Right forelimb (tissue), 1 donor: ENCODE results near the gene SPATS1.

ENCODE experiments used
- DNase-seq: peaks from one replicate; pipeline ENCODE4 v3.0.0-alpha.2; 2018

The SPATS1 gene

GRCh38 chr6:44342489-44342888, at the start of gene SPATS1:
Gene SPATS1 (plus strand): TSS chr6:44342650. CDS start chr6:44343096, 446 bp downstream.
- DNase-seq, result peak; percentile 51

- DNase-seq, result no peak
These were observed 49.6 kb upstream of the SPATS1 start for GRCh38 chr6:44292661-44293365.

GRCh38 chr6:44294832-44295791, 47.3 kb upstream of the SPATS1 start:
- no peak for DNase-seq

- peak; percentile 61 for DNase-seq
These were observed 45.1 kb upstream of the SPATS1 start for GRCh38 chr6:44297063-44298038.

- DNase-seq, result no peak
These were observed 44.2 kb upstream of the SPATS1 start for GRCh38 chr6:44298055-44298803.

GRCh38 chr6:44298864-44299263, 43.6 kb upstream of the SPATS1 start:
- DNase-seq, result no peak

GRCh38 chr6:44300292-44300823, 42.1 kb upstream of the SPATS1 start:
- DNase-seq, result no peak

- no peak for DNase-seq
These were observed 41.3 kb upstream of the SPATS1 start for GRCh38 chr6:44301106-44301505.

- DNase-seq, result no peak
These were observed 40.5 kb upstream of the SPATS1 start for GRCh38 chr6:44301782-44302564.

- DNase-seq, result no peak
These were observed 39.6 kb upstream of the SPATS1 start for GRCh38 chr6:44302856-44303255.

- no peak for DNase-seq
These were observed 38.6 kb upstream of the SPATS1 start for GRCh38 chr6:44303842-44304241.

- DNase-seq, result no peak
These were observed 37.9 kb upstream of the SPATS1 start for GRCh38 chr6:44304282-44305199.

- no peak for DNase-seq
These were observed 37.2 kb upstream of the SPATS1 start for GRCh38 chr6:44305200-44305725.

GRCh38 chr6:44306710-44307109, 35.7 kb upstream of the SPATS1 start:
- DNase-seq, result no peak

GRCh38 chr6:44307217-44307616, 35.2 kb upstream of the SPATS1 start:
- DNase-seq, result no peak

- DNase-seq, result no peak
These were observed 33.4 kb upstream of the SPATS1 start for GRCh38 chr6:44309092-44309491.

- no peak for DNase-seq
These were observed 32.8 kb upstream of the SPATS1 start for GRCh38 chr6:44309631-44310030.

- no peak for DNase-seq
These were observed 32.2 kb upstream of the SPATS1 start for GRCh38 chr6:44310241-44310640.

- DNase-seq, result no peak
These were observed 31.1 kb upstream of the SPATS1 start for GRCh38 chr6:44311304-44311703.
